Sigmoid colon (tissue), 4 donors: ENCODE measurements around the gene COL3A1.

Experiments used
- POLR2AphosphoS5 ChIP-seq, 4 donors: sonication (generic); formaldehyde crosslinking; IDR thresholded peaks; one replicate each; pipeline ENCODE4 v1.6.1; 2017; ENCODE audit warnings: antibody characterized with exemption in 4 of 4
- TF ChIP-seq, protein P1 (sequence below), 4 experiments: fragments of 450-650 bp in 3 of 4; fragments of 200-600 bp in 1 of 4; IDR thresholded peaks; one replicate each; pipeline ENCODE4 v1.5.1; 2016 to 2019; ENCODE audit warnings: antibody characterized with exemption in 4 of 4, mild to moderate bottlenecking in 3 of 4, moderate library complexity in 2 of 4

DNA sequence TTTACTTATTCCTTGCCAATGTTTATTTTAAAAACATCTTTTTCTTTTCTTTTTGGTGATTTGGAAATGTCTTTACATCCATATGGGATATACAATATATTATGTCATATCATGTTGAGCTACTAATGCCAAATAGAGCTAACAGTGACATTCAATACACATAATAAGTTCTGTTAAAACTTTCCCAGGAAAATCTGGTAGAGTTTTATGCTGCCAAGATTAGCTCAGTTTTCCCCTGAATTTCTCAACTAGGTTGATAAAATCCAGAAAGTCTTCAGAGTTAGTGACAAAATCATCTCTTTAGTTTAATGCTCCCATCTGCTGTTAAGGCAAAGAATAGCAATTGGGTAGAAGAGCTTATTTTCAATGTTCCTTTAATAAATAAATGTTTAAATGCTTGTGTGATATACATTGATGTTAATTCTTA is 9.9 kb downstream of the COL3A1 start:
- TF ChIP-seq, protein P1, sequence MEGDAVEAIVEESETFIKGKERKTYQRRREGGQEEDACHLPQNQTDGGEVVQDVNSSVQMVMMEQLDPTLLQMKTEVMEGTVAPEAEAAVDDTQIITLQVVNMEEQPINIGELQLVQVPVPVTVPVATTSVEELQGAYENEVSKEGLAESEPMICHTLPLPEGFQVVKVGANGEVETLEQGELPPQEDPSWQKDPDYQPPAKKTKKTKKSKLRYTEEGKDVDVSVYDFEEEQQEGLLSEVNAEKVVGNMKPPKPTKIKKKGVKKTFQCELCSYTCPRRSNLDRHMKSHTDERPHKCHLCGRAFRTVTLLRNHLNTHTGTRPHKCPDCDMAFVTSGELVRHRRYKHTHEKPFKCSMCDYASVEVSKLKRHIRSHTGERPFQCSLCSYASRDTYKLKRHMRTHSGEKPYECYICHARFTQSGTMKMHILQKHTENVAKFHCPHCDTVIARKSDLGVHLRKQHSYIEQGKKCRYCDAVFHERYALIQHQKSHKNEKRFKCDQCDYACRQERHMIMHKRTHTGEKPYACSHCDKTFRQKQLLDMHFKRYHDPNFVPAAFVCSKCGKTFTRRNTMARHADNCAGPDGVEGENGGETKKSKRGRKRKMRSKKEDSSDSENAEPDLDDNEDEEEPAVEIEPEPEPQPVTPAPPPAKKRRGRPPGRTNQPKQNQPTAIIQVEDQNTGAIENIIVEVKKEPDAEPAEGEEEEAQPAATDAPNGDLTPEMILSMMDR (IDR thresholded peaks at IDR 0.05), result peak in 1 of 4 experiments; percentile 47
- peak in 3 of 4 donors; percentile 26 to 35 (median 29) for TF ChIP-seq POLR2AphosphoS5 (IDR thresholded peaks at IDR 0.05)
